ENCODE data around the gene SH2D3A.

SH2D3A gene

DNA sequence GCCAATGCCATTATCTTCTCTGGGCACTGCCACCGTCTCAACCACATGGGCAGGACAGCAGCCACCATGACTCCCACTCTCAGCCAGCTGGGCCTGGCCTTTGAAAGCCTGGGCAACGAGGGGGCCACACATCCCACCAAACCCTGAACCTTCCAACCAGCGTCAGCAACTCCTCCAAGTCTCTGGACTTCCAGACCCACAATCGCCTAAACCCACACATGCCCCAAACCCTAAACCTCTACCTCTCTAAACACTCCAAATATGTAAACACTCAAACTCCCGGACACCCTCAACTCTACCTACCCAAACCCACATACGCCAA, 47.7 kb downstream of the SH2D3A start:
- Histone ChIP-seq H3K4me1 (ENCODE audit: low read length) (no peaks in the 10 kb centered on the region), H3K4me3 (ENCODE audit: low read length) (no peak overlapping the region), H3K9me2 (replicated peaks; ENCODE audit: insufficient read depth, low read length) (no peaks in the 10 kb centered on the region), H3K9me3 (replicated peaks; ENCODE audit: insufficient read depth, low read length) (no peaks in the 10 kb centered on the region), H3K27ac (ENCODE audit: low read length) (no peak overlapping the region), H3K4me2 (ENCODE audit: low read depth, low read length) (no peak overlapping the region), H3K36me3 (replicated peaks; ENCODE audit: insufficient read depth, low read length) (no peaks in the 10 kb centered on the region), H3K79me2 (ENCODE audit: low read length) (no peaks in the 10 kb centered on the region), H3F3A (ENCODE audit: insufficient read depth, low read length) (no peaks in the 10 kb centered on the region; the same call in 1 of the 2 replicates), H3K9ac (ENCODE audit: low read length) (no peak overlapping the region), H2AFZ (ENCODE audit: low read length) (no peak overlapping the region), H4K20me1 (ENCODE audit: insufficient read depth, low read length) (no peaks in the 10 kb centered on the region), H3K27me3 (replicated peaks; ENCODE audit: insufficient read depth, low read length) (peaks cover 35% of the 10 kb centered on the region)
- DNase-seq: no peak
- TF ChIP-seq EZH2phosphoT487 (IDR thresholded peaks at IDR 0.05; ENCODE audit: low read length): no peak
- TF ChIP-seq CTCF (IDR thresholded peaks at IDR 0.05; ENCODE audit: low read length): no peak
- TF ChIP-seq EZH2 (optimal IDR thresholded peaks at IDR 0.05; ENCODE audit: low read depth, low read length): no peak

- H3K27ac ChIP-seq (ENCODE audit: low read length): no peak overlapping the region
- no peaks in the 10 kb centered on the region for H3K36me3 ChIP-seq (replicated peaks; ENCODE audit: insufficient read depth, low read length)
- no peaks in the 10 kb centered on the region for H3K9me2 ChIP-seq (replicated peaks; ENCODE audit: insufficient read depth, low read length)
- no peaks in the 10 kb centered on the region for H4K20me1 ChIP-seq (ENCODE audit: insufficient read depth, low read length)
- no peaks in the 10 kb centered on the region for H3K79me2 ChIP-seq (ENCODE audit: low read length)
- H3F3A ChIP-seq (ENCODE audit: insufficient read depth, low read length): no peaks in the 10 kb centered on the region; the same call in 1 of the 2 replicates
- H3K4me1 ChIP-seq (ENCODE audit: low read length): no peaks in the 10 kb centered on the region
- no peak overlapping the region for H3K4me3 ChIP-seq (ENCODE audit: low read length)
- H3K27me3 ChIP-seq (replicated peaks; ENCODE audit: insufficient read depth, low read length): peaks cover 34% of the 10 kb centered on the region
- no peak overlapping the region for H3K4me2 ChIP-seq (ENCODE audit: low read depth, low read length)
- no peak overlapping the region for H2AFZ ChIP-seq (ENCODE audit: low read length)
- TF ChIP-seq EZH2 (optimal IDR thresholded peaks at IDR 0.05; ENCODE audit: low read depth, low read length): no peak
- no peak for TF ChIP-seq EZH2phosphoT487 (IDR thresholded peaks at IDR 0.05; ENCODE audit: low read length)
- TF ChIP-seq CTCF (IDR thresholded peaks at IDR 0.05; ENCODE audit: low read length): no peak
- no peak for DNase-seq
- H3K9me3 ChIP-seq (replicated peaks; ENCODE audit: insufficient read depth, low read length): no peaks in the 10 kb centered on the region
- H3K9ac ChIP-seq (ENCODE audit: low read length): no peak overlapping the region
Measured at GRCh38 chr19:6718741-6719539, 48.3 kb downstream of the SH2D3A start.

DNA sequence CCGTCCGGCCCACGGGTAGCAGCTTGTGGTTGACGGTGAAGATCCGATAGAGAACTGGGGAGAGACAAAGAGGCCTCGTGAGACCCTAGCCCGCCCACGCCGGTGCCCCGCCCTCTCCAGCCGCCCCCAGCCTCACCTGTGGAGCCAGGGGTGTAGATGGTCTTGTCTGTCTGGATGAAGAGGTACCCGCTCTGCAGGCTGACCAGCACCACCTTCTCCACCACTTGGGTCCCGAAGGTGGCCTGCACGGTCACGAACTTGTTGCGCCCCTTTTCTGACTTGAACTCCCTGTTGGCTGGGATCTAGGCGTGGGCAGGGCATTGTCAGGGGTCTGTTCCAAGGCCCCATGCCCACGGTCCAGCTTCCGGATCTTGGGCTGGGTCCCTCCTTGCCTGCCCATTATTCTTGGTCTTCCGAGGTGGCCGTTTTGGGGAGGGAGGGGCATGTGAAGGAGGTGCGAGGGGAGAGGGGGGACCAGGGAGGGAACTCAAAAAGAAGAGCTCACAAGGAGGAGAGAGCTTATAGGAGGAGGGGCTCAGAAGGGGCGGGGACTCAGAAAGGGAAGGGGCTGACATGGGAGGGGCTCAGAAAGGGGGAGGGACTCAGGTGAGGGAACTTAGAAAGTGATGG, 49.0 kb downstream of the SH2D3A start:
- no peak for DNase-seq
- Histone ChIP-seq H3K79me2 (ENCODE audit: low read length) (no peaks in the 10 kb centered on the region), H2AFZ (ENCODE audit: low read length) (no peak overlapping the region), H3K4me3 (ENCODE audit: low read length) (no peak overlapping the region), H3K9me3 (replicated peaks; ENCODE audit: insufficient read depth, low read length) (no peaks in the 10 kb centered on the region), H3F3A (ENCODE audit: insufficient read depth, low read length) (no peaks in the 10 kb centered on the region; the same call in 1 of the 2 replicates), H3K9ac (ENCODE audit: low read length) (no peak overlapping the region), H3K27ac (ENCODE audit: low read length) (no peak overlapping the region), H3K36me3 (replicated peaks; ENCODE audit: insufficient read depth, low read length) (no peaks in the 10 kb centered on the region), H4K20me1 (ENCODE audit: insufficient read depth, low read length) (no peaks in the 10 kb centered on the region), H3K4me2 (ENCODE audit: low read depth, low read length) (no peak overlapping the region), H3K9me2 (replicated peaks; ENCODE audit: insufficient read depth, low read length) (no peaks in the 10 kb centered on the region), H3K4me1 (ENCODE audit: low read length) (no peaks in the 10 kb centered on the region), H3K27me3 (replicated peaks; ENCODE audit: insufficient read depth, low read length) (peaks cover 34% of the 10 kb centered on the region)
- TF ChIP-seq EZH2phosphoT487 (IDR thresholded peaks at IDR 0.05; ENCODE audit: low read length): no peak
- no peak for TF ChIP-seq CTCF (IDR thresholded peaks at IDR 0.05; ENCODE audit: low read length)
- no peak for TF ChIP-seq EZH2 (optimal IDR thresholded peaks at IDR 0.05; ENCODE audit: low read depth, low read length)
